GM12878 (cell line): Measurements from ENCODE around the gene FPGT. TPM values are rescaled to one million over a fixed set of nuclear protein-coding genes. Genes with fewer than 3 reads are reported as not detected.

Experiments used
- ATAC-seq: fragments of 200-7000 bp; cut with Tn5 transposase; 3 replicates; pipeline ENCODE4 v1.9.1; 2020; ENCODE audit warnings: mild to moderate bottlenecking, moderate library complexity
- BruUV-seq: library from RNA; stranded (reverse); fragments of 400-500 nt; replicated peaks from 2 replicates; lab custom pipeline; 2021; lab: Mats Ljungman, UMichigan
- CTCF ChIA-PET: fragments of 300-600 bp; sonication (Branson Sonifier 250); formaldehyde crosslinking; extraction: SDS; loops from one replicate; lab custom pipeline; 2021; ENCODE audit warnings: inconsistent platforms; lab: Yijun Ruan, JAX
- POLR2A ChIA-PET: fragments of 350-600 bp; formaldehyde crosslinking; extraction: SDS; loops from one replicate; lab custom pipeline; 2021; ENCODE audit warnings: inconsistent platforms; lab: Charles Lee
- RAD21 ChIA-PET: fragments of 300-600 bp; sonication (Branson Sonifier 250); formaldehyde crosslinking; loops from one replicate; lab custom pipeline; 2023; ENCODE audit warnings: antibody characterized with exemption; ENCODE audit not compliant: unreplicated experiment; lab: Charles Lee
- SMC1A ChIA-PET: fragments of 300-600 bp; sonication (Branson Sonifier 250); formaldehyde crosslinking; loops from one replicate; lab custom pipeline; 2023; ENCODE audit not compliant: unreplicated experiment, uncharacterized antibody; lab: Charles Lee
- DNase-seq: peaks from one replicate; pipeline ENCODE4 v3.0.0-alpha.2; 2011; ENCODE audit warnings: low read depth, low spot score
- FAIRE-seq: peaks from 3 replicates; lab custom pipeline; 2011; peaks lifted over from hg19 to GRCh38; lab: Jason Lieb, UNC
- H2AFZ ChIP-seq: 2 replicates; pipeline ENCODE4 v1.6.0; 2011; ENCODE audit warnings: low read depth, low read length, control low read depth; ENCODE audit not compliant: control insufficient read depth
- H3K27ac ChIP-seq: 2 replicates; pipeline ENCODE4 v1.5.1; 2011; ENCODE audit warnings: control low read depth; ENCODE audit not compliant: control insufficient read depth, insufficient read depth
- H3K27me3 ChIP-seq, 2 experiments: replicated peaks in 1 of 2; 2 replicates each; pipeline versions ENCODE4 v1.6.0 to v1.6.1; 2011; ENCODE audit warnings: low read length in 1 of 2; ENCODE audit not compliant: control insufficient read depth in 2 of 2, insufficient read depth in 2 of 2
- H3K36me3 ChIP-seq, 2 experiments: 2 replicates each; pipeline ENCODE4 v1.5.1; 2011; ENCODE audit warnings: low read length in 1 of 2; ENCODE audit not compliant: control insufficient read depth in 2 of 2, insufficient read depth in 2 of 2
- H3K4me1 ChIP-seq: 2 replicates; pipeline ENCODE4 v1.6.1; 2011; ENCODE audit warnings: mild to moderate bottlenecking, low read length, moderate library complexity, mixed read lengths; ENCODE audit not compliant: control insufficient read depth, insufficient read depth
- H3K4me2 ChIP-seq: 2 replicates; pipeline ENCODE4 v1.6.0; 2011; ENCODE audit warnings: control low read depth; ENCODE audit not compliant: control insufficient read depth, insufficient read depth
- H3K4me3 ChIP-seq: fragments of 200-600 bp; sonication (generic); 2 replicates; pipeline ENCODE4 v1.5.1; 2016
- H3K79me2 ChIP-seq: 2 replicates; pipeline ENCODE4 v1.6.0; 2011; ENCODE audit warnings: low read length; ENCODE audit not compliant: control insufficient read depth, insufficient read depth
- H3K9ac ChIP-seq: 2 replicates; pipeline ENCODE4 v1.8.0; 2011; ENCODE audit warnings: low read length, control low read depth, mixed read lengths; ENCODE audit not compliant: control insufficient read depth, insufficient read depth
- H3K9me3 ChIP-seq: replicated peaks from 3 replicates; pipeline ENCODE4 v1.5.1; 2011; ENCODE audit warnings: mild to moderate bottlenecking, low read length; ENCODE audit not compliant: control insufficient read depth, insufficient read depth
- H4K20me1 ChIP-seq: 2 replicates; pipeline ENCODE4 v1.6.0; 2011; ENCODE audit not compliant: control insufficient read depth, insufficient read depth
- ASH2L ChIP-seq: fragments of 300-600, 200-600 bp; sonication (generic); IDR thresholded peaks from 2 replicates; pipeline ENCODE4 v1.6.1; 2017; ENCODE audit warnings: low read depth, mild to moderate bottlenecking, borderline replicate concordance
- BCL11A ChIP-seq: IDR thresholded peaks from 2 replicates; pipeline ENCODE4 v1.6.1; 2011; ENCODE audit warnings: low read depth, low read length
- IRF3 ChIP-seq: fragments of 450-650 bp; IDR thresholded peaks from 2 replicates; pipeline ENCODE4 v1.6.1; 2014; ENCODE audit warnings: mild to moderate bottlenecking
- POLR2AphosphoS2 ChIP-seq: IDR thresholded peaks from 2 replicates; pipeline ENCODE4 v1.6.1; 2011; ENCODE audit warnings: low read depth, mild to moderate bottlenecking, low read length, improper control_type of control experiment, moderate library complexity
- SMC3 ChIP-seq: IDR thresholded peaks from 2 replicates; pipeline ENCODE4 v1.6.1; 2011; ENCODE audit warnings: low read length, improper control_type of control experiment, borderline replicate concordance
- TAF1 ChIP-seq: IDR thresholded peaks from 2 replicates; pipeline ENCODE4 v1.6.1; 2011; ENCODE audit warnings: mild to moderate bottlenecking, low read depth, low read length, borderline replicate concordance
- ZNF622 ChIP-seq: fragments of 450-650 bp; IDR thresholded peaks from 2 replicates; pipeline ENCODE4 v1.6.1; 2017; ENCODE audit warnings: mild to moderate bottlenecking, inconsistent platforms
- WGBS: methylation state at CpG from one replicate; pipeline ENCODE4 v1.1.6; 2016; ENCODE audit warnings: low lambda C conversion rate; ENCODE audit not compliant: insufficient replicate concordance, insufficient coverage; ENCODE audit errors: missing lambda C conversion rate; 5-methylcytosine and 5-hydroxymethylcytosine counted together
- in situ Hi-C: fragments of 300-500 bp; cut with MboI; formaldehyde crosslinking; loops from 9 replicates; pipeline ENCODE4 v1.14.3; 2018; ENCODE audit warnings: mixed read lengths
- intact Hi-C: fragments of 100-400 bp; cut with micrococcal nuclease; formaldehyde crosslinking; loops from one replicate; pipeline ENCODE4 v1.14.2; 2022; ENCODE audit not compliant: unreplicated experiment
- polyA plus RNA-seq, 11 experiments: library from polyadenylated mRNA; depleted of rRNA in 4 of 11; unstranded in 6 of 11; stranded (reverse) in 5 of 11; fragments of >200 nt; fragmentation: Nextera tagmentation in 4 of 11; fragmentation: Illumina TruSeq in 1 of 11; extraction: Ambion mirVana in 4 of 11; extraction: Trizol in 1 of 11; gene quantifications; 1 replicate in 1 of 11; 2 replicates in 10 of 11; pipeline versions ENCODE4 v1.2.1 to v1.2.3, GENCODE V29; 2011 to 2016; ENCODE audit warnings: inconsistent platforms in 2 of 11, missing spikeins in 2 of 11, low read depth in 1 of 11
- total RNA-seq, 4 experiments: library from RNA; depleted of rRNA in 3 of 4; stranded (reverse); fragments of >200 nt in 3 of 4; fragmentation: Illumina TruSeq in 1 of 4; extraction: Trizol in 1 of 4; gene quantifications; 2 replicates each; pipeline versions ENCODE4 v1.2.1 to v1.2.3, GENCODE V29; 2013 to 2021

The FPGT gene
- total and polyA plus RNA-seq, 10 of the 15 experiments (the other 5 are each of a cell fraction or from before 2014, with no cell fraction given) = 7.8 to 15.4 (median 11.5) TPM

GRCh38 chr1:74237787-74238186 lies 39.7 kb downstream of the FPGT start:
- FAIRE-seq (no peak), DNase-seq (no peak), ATAC-seq (no peak)
- Histone ChIP-seq H4K20me1 (no peaks in the 10 kb centered on the region), H3K9me3 (no peaks in the 10 kb centered on the region), H3K4me1 (no peaks in the 10 kb centered on the region), H3K27me3 (no peaks in the 10 kb centered on the region), H3K4me2 (no peak overlapping the region), H3K9ac (no peak overlapping the region), H3K36me3 (no peaks in the 10 kb centered on the region), H3K4me3 (no peak overlapping the region), H2AFZ (no peak overlapping the region), H3K27ac (no peak overlapping the region), H3K79me2 (no peaks in the 10 kb centered on the region)
- in situ Hi-C loops = no loop called here
- ChIA-PET SMC1A (no interaction called here), CTCF (interaction anchor here (1.3 to 1.4 kb wide), 2 partner anchors 9 to 266 kb away, joined by 5 to 6 read pairs; no protein-coding TSS in a partner anchor), RAD21 (no interaction called here), POLR2A (no interaction called here)
- no TSS peak for BruUV-seq
- TF ChIP-seq TAF1 (no peak), IRF3 (no peak), BCL11A (no peak), ZNF622 (no peak), ASH2L (no peak), POLR2AphosphoS2 (no peak), SMC3 (no peak)
- 28% methylated on average over 4 of the region's 4 CpGs for WGBS
- intact Hi-C loops = no loop called here
